DOHH2 (cell line): ENCODE data around the gene WDFY4.

Source experiments
- H3F3A ChIP-seq: fragments of 200-600 bp; sonication (generic), shearing (Covaris generic); 2 replicates; pipeline ENCODE4 v1.6.0; 2016; ENCODE audit warnings: antibody characterized with exemption, mild to moderate bottlenecking; ENCODE audit not compliant: control insufficient read depth, insufficient read depth
- H3K27ac ChIP-seq: fragments of 200-600 bp; sonication (generic); 2 replicates; pipeline ENCODE4 v1.5.1; 2014; ENCODE audit warnings: low read depth, mild to moderate bottlenecking, low read length, moderate library complexity
- H3K27me3 ChIP-seq: fragments of 200-600 bp; sonication (generic); 2 replicates; pipeline ENCODE4 v1.6.1; 2014; ENCODE audit warnings: mild to moderate bottlenecking, low read length, mixed read lengths; ENCODE audit not compliant: control insufficient read depth
- H3K36me3 ChIP-seq: fragments of 200-600 bp; sonication (generic); 2 replicates; pipeline ENCODE4 v1.6.1; 2014; ENCODE audit warnings: mild to moderate bottlenecking, low read length, moderate library complexity, mixed read lengths; ENCODE audit not compliant: control insufficient read depth
- H3K4me1 ChIP-seq: fragments of 200-600 bp; sonication (generic); 2 replicates; pipeline ENCODE4 v1.6.1; 2014; ENCODE audit warnings: mild to moderate bottlenecking, low read length, mixed read lengths; ENCODE audit not compliant: control insufficient read depth
- H3K4me2 ChIP-seq: fragments of 200-600 bp; sonication (generic); 2 replicates; pipeline ENCODE4 v1.6.0; 2014; ENCODE audit warnings: mild to moderate bottlenecking, low read length, moderate library complexity
- H3K4me3 ChIP-seq: fragments of 200-600 bp; sonication (generic); 2 replicates; pipeline ENCODE4 v1.5.1; 2014; ENCODE audit warnings: mild to moderate bottlenecking, low read length, mixed read lengths
- H3K79me2 ChIP-seq: fragments of 200-600 bp; sonication (generic); 2 replicates; pipeline ENCODE4 v1.6.1; 2014; ENCODE audit warnings: mild to moderate bottlenecking, low read length, mixed read lengths; ENCODE audit not compliant: control insufficient read depth
- H3K9me2 ChIP-seq: fragments of 200-600 bp; sonication (generic); replicated peaks from 2 replicates; pipeline ENCODE4 v1.6.1; 2014; ENCODE audit warnings: mild to moderate bottlenecking, low read length, mixed read lengths; ENCODE audit not compliant: control insufficient read depth
- H3K9me3 ChIP-seq: fragments of 200-600 bp; sonication (generic); 2 replicates; pipeline ENCODE4 v1.6.1; 2014; ENCODE audit warnings: antibody characterized with exemption, low read length, mixed read lengths; ENCODE audit not compliant: control insufficient read depth, insufficient read depth
- H4K20me1 ChIP-seq: fragments of 200-600 bp; sonication (generic); 2 replicates; pipeline ENCODE4 v1.6.0; 2014; ENCODE audit warnings: low read depth, mild to moderate bottlenecking, antibody characterized with exemption, low read length, moderate library complexity; ENCODE audit not compliant: control insufficient read depth, insufficient read depth
- CTCF ChIP-seq: fragments of 200-600 bp; sonication (generic); IDR thresholded peaks from one replicate; pipeline ENCODE4 v1.5.1; 2014; ENCODE audit warnings: antibody characterized with exemption, mild to moderate bottlenecking, low read depth, low read length; ENCODE audit not compliant: poor library complexity, severe bottlenecking
- EZH2phosphoT487 ChIP-seq: fragments of 200-600 bp; sonication (generic); IDR thresholded peaks from 2 replicates; pipeline ENCODE4 v1.6.1; 2017; ENCODE audit warnings: borderline replicate concordance, mild to moderate bottlenecking, antibody characterized with exemption, low read length, moderate library complexity, mixed read lengths

WDFY4 gene

GRCh38 chr10:49029666-49030065, 345.0 kb downstream of the WDFY4 start:
- no peaks in the 10 kb centered on the region for H3K36me3 ChIP-seq
- peaks cover 7% of the 10 kb centered on the region; the same call in 1 of the 2 replicates for H3K27me3 ChIP-seq
- no peak overlapping the region for H3K27ac ChIP-seq
- no peaks in the 10 kb centered on the region for H4K20me1 ChIP-seq
- H3K79me2 ChIP-seq = no peaks in the 10 kb centered on the region
- TF ChIP-seq EZH2phosphoT487 (no peak), CTCF (no peak)
- H3K4me1 ChIP-seq = no peaks in the 10 kb centered on the region
- no peaks in the 10 kb centered on the region for H3F3A ChIP-seq
- H3K9me3 ChIP-seq = no peaks in the 10 kb centered on the region
- no peak overlapping the region for H3K4me2 ChIP-seq
- no peak overlapping the region for H3K4me3 ChIP-seq
- no peaks in the 10 kb centered on the region for H3K9me2 ChIP-seq
